ENCODE results near the gene IMPA2.
"Not testable (repeated sequence)": the region's sequence is repeated elsewhere in the genome, so short reads cannot be mapped to it uniquely, and the experiment has no call there.

The IMPA2 gene

GRCh38 chr18:11981192-11981542 is at the start of gene IMPA2:
IMPA2 (plus strand) TSS chr18:11981507; CDS start chr18:11981670, 163 bp downstream.
- peak; percentile 100 for DNase-seq (ENCODE audit: low spot score)

GRCh38 chr18:11932393-11932792 is 48.9 kb upstream of the IMPA2 start:
- DNase-seq (ENCODE audit: low spot score): no peak

GRCh38 chr18:11937874-11938478 is 43.3 kb upstream of the IMPA2 start:
- DNase-seq (ENCODE audit: low spot score): peak; percentile 82

GRCh38 chr18:11940956-11941355 is 40.4 kb upstream of the IMPA2 start:
- DNase-seq (ENCODE audit: low spot score): no peak

- DNase-seq (ENCODE audit: low spot score): no peak
Observed at GRCh38 chr18:11943551-11943950, 37.8 kb upstream of the IMPA2 start.

- no peak for DNase-seq (ENCODE audit: low spot score)
Observed at GRCh38 chr18:11944252-11944651, 37.1 kb upstream of the IMPA2 start.

GRCh38 chr18:11944786-11945185 is 36.5 kb upstream of the IMPA2 start:
- no peak for DNase-seq (ENCODE audit: low spot score)

GRCh38 chr18:11945834-11946659 is 35.3 kb upstream of the IMPA2 start:
- not testable (repeated sequence) for DNase-seq (ENCODE audit: low spot score)

GRCh38 chr18:11946756-11947155 is 34.6 kb upstream of the IMPA2 start:
- no peak for DNase-seq (ENCODE audit: low spot score)

- DNase-seq (ENCODE audit: low spot score): no peak
Observed at GRCh38 chr18:11947214-11948191, 33.8 kb upstream of the IMPA2 start.

- no peak for DNase-seq (ENCODE audit: low spot score)
Observed at GRCh38 chr18:11948852-11949523, 32.3 kb upstream of the IMPA2 start.

GRCh38 chr18:11950824-11951223 is 30.5 kb upstream of the IMPA2 start:
- DNase-seq (ENCODE audit: low spot score): no peak

- DNase-seq (ENCODE audit: low spot score): no peak
Observed at GRCh38 chr18:11951390-11951851, 29.9 kb upstream of the IMPA2 start.

- no peak for DNase-seq (ENCODE audit: low spot score)
Observed at GRCh38 chr18:11953113-11953512, 28.2 kb upstream of the IMPA2 start.

- no peak for DNase-seq (ENCODE audit: low spot score)
Observed at GRCh38 chr18:11955239-11956029, 25.9 kb upstream of the IMPA2 start.

- no peak for DNase-seq (ENCODE audit: low spot score)
Observed at GRCh38 chr18:11956371-11957308, 24.7 kb upstream of the IMPA2 start.

GRCh38 chr18:11957636-11958035 is 23.7 kb upstream of the IMPA2 start:
- no peak for DNase-seq (ENCODE audit: low spot score)

GRCh38 chr18:11959651-11960050 is 21.7 kb upstream of the IMPA2 start:
- DNase-seq (ENCODE audit: low spot score): not testable (repeated sequence)

- DNase-seq (ENCODE audit: low spot score): no peak
Observed at GRCh38 chr18:11960743-11961380, 20.4 kb upstream of the IMPA2 start.
